IMR-90 (cell line): ENCODE measurements around the gene TSHZ1. TPM values are rescaled to one million over a fixed set of nuclear protein-coding genes. Genes with fewer than 3 reads are reported as not detected.

Source experiments
- ATAC-seq: fragments of 200-7000 bp; cut with Tn5 transposase; 2 replicates; pipeline ENCODE4 v1.9.1; 2020; ENCODE audit warnings: low read depth, mild to moderate bottlenecking, moderate library complexity
- BruUV-seq: library from RNA; stranded (reverse); fragments of 400-500 nt; replicated peaks from 2 replicates; lab custom pipeline; 2021; lab: Mats Ljungman, UMichigan
- CTCF ChIA-PET: fragments of 300-600 bp; formaldehyde crosslinking; extraction: SDS; loops from one replicate; lab custom pipeline; 2021; ENCODE audit warnings: antibody characterized with exemption; lab: Yijun Ruan, JAX
- POLR2A ChIA-PET: fragments of 300-600 bp; sonication (Branson Sonifier 250); formaldehyde crosslinking; loops from one replicate; lab custom pipeline; 2022; ENCODE audit warnings: antibody characterized with exemption; ENCODE audit not compliant: unreplicated experiment; lab: Charles Lee
- DNase-seq: peaks from one replicate; pipeline ENCODE4 v3.0.0; 2013
- H2AFZ ChIP-seq: replicated peaks from 2 replicates; pipeline ENCODE3; 2013; ENCODE audit warnings: low read length, mild to moderate bottlenecking; ENCODE audit not compliant: poor library complexity
- H2AK5ac ChIP-seq: 2 replicates; pipeline ENCODE4 v1.6.1; 2013; ENCODE audit warnings: low read depth, low read length, inconsistent platforms
- H2AK9ac ChIP-seq: replicated peaks from 2 replicates; pipeline ENCODE3; 2013; ENCODE audit warnings: mild to moderate bottlenecking, low read depth, low read length, moderate library complexity; ENCODE audit not compliant: poor library complexity
- H2BK120ac ChIP-seq: 2 replicates; pipeline ENCODE4 v1.6.1; 2013; ENCODE audit warnings: low read depth, low read length, inconsistent platforms
- H2BK15ac ChIP-seq: 3 replicates; pipeline ENCODE4 v1.6.1; 2013; ENCODE audit warnings: low read depth, low read length, inconsistent platforms
- H2BK20ac ChIP-seq: 2 replicates; pipeline ENCODE4 v1.6.1; 2013; ENCODE audit warnings: low read depth, mild to moderate bottlenecking, inconsistent platforms, low read length, moderate library complexity
- H2BK5ac ChIP-seq: 2 replicates; pipeline ENCODE4 v1.6.1; 2013; ENCODE audit warnings: mild to moderate bottlenecking, low read depth, low read length, inconsistent platforms; ENCODE audit not compliant: poor library complexity, severe bottlenecking
- H3K14ac ChIP-seq: replicated peaks from 2 replicates; pipeline ENCODE4 v1.6.1; 2013; ENCODE audit warnings: low read depth, low read length, inconsistent platforms
- H3K18ac ChIP-seq: 2 replicates; pipeline ENCODE4 v1.6.1; 2013; ENCODE audit warnings: low read depth, low read length, control low read depth
- H3K23ac ChIP-seq: 2 replicates; pipeline ENCODE4 v1.6.1; 2013; ENCODE audit warnings: low read depth, low read length, inconsistent platforms
- H3K27ac ChIP-seq: 2 replicates; pipeline ENCODE4 v1.5.1; 2013; ENCODE audit warnings: mild to moderate bottlenecking, control low read depth, low read length; ENCODE audit not compliant: insufficient read depth
- H3K27me3 ChIP-seq: 2 replicates; pipeline ENCODE4 v1.6.1; 2013; ENCODE audit warnings: low read length; ENCODE audit not compliant: control insufficient read depth, insufficient read depth
- H3K36me3 ChIP-seq: 2 replicates; pipeline ENCODE4 v1.6.1; 2013; ENCODE audit warnings: low read length, mixed read lengths; ENCODE audit not compliant: control insufficient read depth, insufficient read depth
- H3K4ac ChIP-seq: 2 replicates; pipeline ENCODE4 v1.6.1; 2013; ENCODE audit warnings: low read depth, low read length, inconsistent platforms
- H3K4me1 ChIP-seq: 2 replicates; pipeline ENCODE4 v1.6.1; 2013; ENCODE audit warnings: low read length, mixed read lengths; ENCODE audit not compliant: control insufficient read depth, insufficient read depth
- H3K4me2 ChIP-seq: 2 replicates; pipeline ENCODE4 v1.6.1; 2013; ENCODE audit warnings: low read depth, mild to moderate bottlenecking, control low read depth, low read length, moderate library complexity
- H3K4me3 ChIP-seq: 2 replicates; pipeline ENCODE4 v1.5.1; 2013; ENCODE audit warnings: low read depth, mild to moderate bottlenecking, control low read depth, low read length, moderate library complexity; ENCODE audit not compliant: insufficient read depth
- H3K56ac ChIP-seq: 2 replicates; pipeline ENCODE4 v1.6.1; 2013; ENCODE audit warnings: low read length, inconsistent platforms; ENCODE audit not compliant: insufficient read depth; ENCODE audit errors: extremely low read depth
- H3K79me1 ChIP-seq, 2 experiments: 2 replicates each; pipeline ENCODE4 v1.6.1; 2013; ENCODE audit warnings: low read length in 2 of 2, inconsistent platforms in 1 of 2, low read depth in 1 of 2
- H3K9ac ChIP-seq: 2 replicates; pipeline ENCODE4 v1.6.1; 2013; ENCODE audit warnings: low read depth, low read length, control low read depth
- H3K9me1 ChIP-seq: 2 replicates; pipeline ENCODE4 v1.6.1; 2013; ENCODE audit warnings: low read length, inconsistent platforms; ENCODE audit not compliant: insufficient read depth
- H3K9me3 ChIP-seq: 2 replicates; pipeline ENCODE4 v1.6.1; 2013; ENCODE audit warnings: low read length; ENCODE audit not compliant: control insufficient read depth, insufficient read depth
- H4K20me1 ChIP-seq: 2 replicates; pipeline ENCODE4 v1.6.1; 2013; ENCODE audit warnings: low read length, inconsistent platforms; ENCODE audit not compliant: insufficient read depth
- H4K5ac ChIP-seq: 2 replicates; pipeline ENCODE4 v1.6.1; 2013; ENCODE audit warnings: mild to moderate bottlenecking, low read depth, low read length, control low read depth
- H4K8ac ChIP-seq, 2 experiments: 2 replicates each; pipeline ENCODE4 v1.6.1; 2013; ENCODE audit warnings: low read depth in 2 of 2, low read length in 2 of 2, control low read depth in 1 of 2, inconsistent platforms in 1 of 2
- H4K91ac ChIP-seq: 2 replicates; pipeline ENCODE4 v1.6.1; 2013; ENCODE audit warnings: low read depth, low read length, inconsistent platforms; ENCODE audit not compliant: insufficient read depth
- CEBPB ChIP-seq: IDR thresholded peaks from 2 replicates; pipeline ENCODE4 v1.6.1; 2012; ENCODE audit warnings: low read depth, low read length, improper control_type of control experiment
- CHD1 ChIP-seq: IDR thresholded peaks from 2 replicates; pipeline ENCODE4 v1.6.1; 2012; ENCODE audit warnings: low read depth, low read length, improper control_type of control experiment
- CTCF ChIP-seq: conservative IDR thresholded peaks from 2 replicates; pipeline ENCODE4 v1.5.1; 2012; ENCODE audit warnings: mild to moderate bottlenecking, low read depth, low read length, improper control_type of control experiment
- FOS ChIP-seq: fragments of 150-350 bp; IDR thresholded peaks from 2 replicates; pipeline ENCODE4 v1.6.1; 2016; ENCODE audit warnings: low read depth, low read length
- MAFK ChIP-seq: IDR thresholded peaks from 2 replicates; pipeline ENCODE4 v1.6.1; 2012; ENCODE audit warnings: low read depth, low read length, improper control_type of control experiment
- MAZ ChIP-seq: IDR thresholded peaks from 2 replicates; pipeline ENCODE4 v1.6.1; 2012; ENCODE audit warnings: low read depth, mild to moderate bottlenecking, low read length, improper control_type of control experiment, moderate library complexity, borderline replicate concordance
- MXI1 ChIP-seq: IDR thresholded peaks from 2 replicates; pipeline ENCODE4 v1.6.1; 2012; ENCODE audit warnings: low read depth, mild to moderate bottlenecking, low read length, moderate library complexity, borderline replicate concordance
- RFX5 ChIP-seq: IDR thresholded peaks from 2 replicates; pipeline ENCODE4 v1.8.0; 2012; ENCODE audit warnings: low read depth, mild to moderate bottlenecking, low read length, moderate library complexity
- SMC3 ChIP-seq: fragments of 150-350 bp; IDR thresholded peaks from 2 replicates; pipeline ENCODE4 v1.6.1; 2016; ENCODE audit warnings: low read depth, mild to moderate bottlenecking, antibody characterized with exemption, low read length, moderate library complexity
- USF2 ChIP-seq: fragments of 150-350 bp; IDR thresholded peaks from 2 replicates; pipeline ENCODE4 v1.6.1; 2017; ENCODE audit warnings: mild to moderate bottlenecking, antibody characterized with exemption, low read length, low read depth
- WGBS, 2 experiments: methylation state at CpG; one replicate each; pipeline versions ENCODE4 v1.1.5 to v1.1.7; 2013; ENCODE audit warnings: missing lambda C conversion rate in 2 of 2; ENCODE audit not compliant: insufficient read length in 1 of 2; ENCODE audit errors: extremely low coverage in 2 of 2; 5-methylcytosine and 5-hydroxymethylcytosine counted together
- dilution Hi-C: fragments of 300-500 bp; cut with HindIII; formaldehyde crosslinking; loops from one replicate; pipeline ENCODE4 v1.14.3; 2018; ENCODE audit warnings: low sequenced_read_pairs; ENCODE audit not compliant: unreplicated experiment
- in situ Hi-C: fragments of 300-500 bp; cut with MboI; formaldehyde crosslinking; loops from 3 replicates; pipeline ENCODE4 v1.14.3; 2019; ENCODE audit warnings: low sequenced_read_pairs, inconsistent platforms, mixed read lengths
- intact Hi-C: fragments of 100-400 bp; cut with micrococcal nuclease; formaldehyde crosslinking; loops from 2 replicates; pipeline ENCODE4 v1.10.0; 2022
- polyA plus RNA-seq, 3 experiments: library from polyadenylated mRNA; depleted of rRNA; stranded (reverse); fragments of >200 nt; gene quantifications; 2 replicates each; pipeline ENCODE4 v1.2.3, GENCODE V29; 2012; ENCODE audit warnings: low replicate concordance in 1 of 3
- total RNA-seq: library from RNA; depleted of rRNA; stranded (reverse); fragments of >200 nt; gene quantifications from 2 replicates; pipeline ENCODE4 v1.2.3, GENCODE V29; 2012

TSHZ1 gene
- total and polyA plus RNA-seq, 2 of the 4 experiments (the other 2 are of a cell fraction), result 7.1 to 10.0 TPM

DNA sequence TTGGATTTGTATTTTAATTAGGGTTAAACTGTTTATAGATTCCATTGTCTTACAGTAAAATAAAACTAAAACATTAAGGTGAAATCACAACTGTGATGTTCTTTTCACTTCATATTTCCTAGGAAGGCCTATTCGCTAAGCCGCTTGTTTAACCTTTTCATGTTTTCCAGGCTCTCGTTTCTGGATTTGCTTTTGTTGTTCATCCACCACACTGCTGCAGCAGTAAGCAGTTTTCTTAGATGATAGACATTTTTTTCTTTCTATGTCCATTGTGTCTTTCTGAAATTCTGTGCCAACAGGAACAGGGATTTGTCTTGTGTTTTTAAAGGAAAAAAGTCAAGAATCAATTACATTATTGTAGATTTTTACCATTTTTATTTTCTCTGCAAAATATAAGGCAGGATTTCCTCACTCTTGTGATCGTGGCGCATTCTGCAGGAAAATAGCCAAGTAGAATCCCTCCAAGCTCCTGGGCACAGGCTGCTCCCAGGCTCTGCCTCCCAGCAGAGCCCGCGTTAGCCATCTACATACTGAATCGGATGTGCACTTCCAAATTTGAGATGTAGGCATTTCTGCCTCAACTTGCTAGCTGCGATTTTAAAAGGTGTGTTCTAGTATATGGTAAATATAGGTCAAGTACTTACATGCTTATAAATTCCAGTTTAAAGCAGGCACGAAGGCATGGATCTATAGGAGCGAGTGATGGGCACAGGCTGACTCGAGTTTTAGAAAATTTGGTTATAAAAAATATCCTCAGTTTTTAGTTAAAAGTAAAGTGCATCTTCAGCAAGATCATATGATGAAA is 10.2 kb downstream of the TSHZ1 start:
- H4K5ac ChIP-seq, result no peak overlapping the region
- no peak overlapping the region for H3K4me2 ChIP-seq
- no peak overlapping the region for H2AK9ac ChIP-seq
- no peak overlapping the region for H4K91ac ChIP-seq
- no peak overlapping the region for H2BK5ac ChIP-seq
- no peaks in the 10 kb centered on the region for H3K9me3 ChIP-seq
- no peak overlapping the region for H4K8ac ChIP-seq
- in situ Hi-C loops (loop anchor here (25.0 kb wide), 1 partner anchor 1142 kb away; no protein-coding TSS in a partner anchor), dilution Hi-C loops (no loop called here), intact Hi-C loops (no loop called here)
- TF ChIP-seq MXI1 (no peak), SMC3 (no peak), CEBPB (no peak), CTCF (no peak), MAFK (no peak), FOS (no peak), MAZ (no peak), RFX5 (no peak), USF2 (no peak), CHD1 (no peak)
- peaks cover 2% of the 10 kb centered on the region; the same call in 1 of the 2 replicates for H3K36me3 ChIP-seq
- H4K20me1 ChIP-seq, result no peaks in the 10 kb centered on the region; the same call in 1 of the 2 replicates
- H3K23ac ChIP-seq, result no peak overlapping the region
- peaks cover 8 to 54% of the 10 kb centered on the region in 2 experiments for H3K79me1 ChIP-seq
- no peak overlapping the region for H2BK15ac ChIP-seq
- WGBS, 2 experiments, result 92% methylated on average over 2 of the region's 12 CpGs; no CpG with 5 or more reads in 1 of the 2 experiments
- H3K4me1 ChIP-seq, result peaks cover 8% of the 10 kb centered on the region
- H2BK120ac ChIP-seq, result no peak overlapping the region
- POLR2A ChIA-PET, result no interaction called here
- no peak overlapping the region for H3K9ac ChIP-seq
- H3K27me3 ChIP-seq, result no peaks in the 10 kb centered on the region
- no peak overlapping the region for H2BK20ac ChIP-seq
- no peak overlapping the region for H3K4me3 ChIP-seq
- H3K56ac ChIP-seq, result no peak overlapping the region
- CTCF ChIA-PET, result no interaction called here
- H3K14ac ChIP-seq, result no peak overlapping the region
- H2AK5ac ChIP-seq, result no peak overlapping the region
- no peak overlapping the region for H2AFZ ChIP-seq
- peaks cover 4% of the 10 kb centered on the region; the same call in 1 of the 2 replicates for H3K9me1 ChIP-seq
- ATAC-seq (no peak), DNase-seq (no peak)
- no peak overlapping the region for H3K18ac ChIP-seq
- H3K4ac ChIP-seq, result no peak overlapping the region
- no TSS peak for BruUV-seq
- no peak overlapping the region for H3K27ac ChIP-seq
